Activated CD4-positive, CD25-positive, alpha-beta regulatory T cell (primary cell): Measurements from ENCODE around the gene DUOX1.
A peak's percentile ranks its signal among the peaks of the same experiment; 100 is the strongest.
"Not testable (repeated sequence)": the region's sequence is repeated elsewhere in the genome, so short reads cannot be mapped to it uniquely, and the experiment has no call there.

ENCODE experiments used
- DNase-seq, 4 experiments: peaks; one replicate each; lab custom pipeline; 2025; lab: John Stamatoyannopoulos, UW

Gene DUOX1

DNA sequence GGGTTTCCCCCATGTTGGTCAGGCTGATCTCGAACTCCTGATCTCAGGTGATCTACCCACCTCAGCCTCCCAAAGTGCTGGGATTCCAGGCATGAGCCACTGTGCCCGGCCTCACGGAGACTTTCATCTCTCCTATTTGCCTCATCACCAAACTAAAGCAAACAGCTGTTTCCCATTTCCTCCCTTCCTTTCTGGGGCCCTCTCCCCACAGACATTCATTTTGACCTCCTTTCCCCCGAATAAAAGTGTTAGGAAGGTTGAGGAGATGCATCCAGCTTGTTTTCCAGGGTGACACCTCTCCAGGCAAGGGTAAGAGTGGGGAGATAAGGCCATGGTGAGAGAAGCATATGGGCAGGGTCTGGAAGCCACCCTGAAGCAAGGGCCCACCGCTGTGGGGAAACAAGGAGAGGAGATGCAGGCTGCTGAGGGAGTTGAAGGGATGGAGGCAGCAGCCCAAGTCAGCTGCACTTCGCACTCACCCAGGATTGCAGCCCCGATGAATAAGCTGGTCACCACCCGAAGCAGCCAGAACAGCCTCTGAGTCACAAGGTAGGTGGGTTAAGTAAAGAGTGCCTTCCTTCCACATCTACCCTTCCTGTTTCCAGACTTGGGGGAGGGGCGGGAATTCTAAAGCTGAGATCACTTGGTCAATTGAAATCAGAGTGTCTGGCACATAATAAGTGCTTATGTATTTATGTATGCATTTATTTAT, 7.9 kb upstream of the DUOX1 start:
- DNase-seq = no peak

GRCh38 chr15:45122719-45123118, 7.1 kb upstream of the DUOX1 start:
- no peak for DNase-seq

DNA sequence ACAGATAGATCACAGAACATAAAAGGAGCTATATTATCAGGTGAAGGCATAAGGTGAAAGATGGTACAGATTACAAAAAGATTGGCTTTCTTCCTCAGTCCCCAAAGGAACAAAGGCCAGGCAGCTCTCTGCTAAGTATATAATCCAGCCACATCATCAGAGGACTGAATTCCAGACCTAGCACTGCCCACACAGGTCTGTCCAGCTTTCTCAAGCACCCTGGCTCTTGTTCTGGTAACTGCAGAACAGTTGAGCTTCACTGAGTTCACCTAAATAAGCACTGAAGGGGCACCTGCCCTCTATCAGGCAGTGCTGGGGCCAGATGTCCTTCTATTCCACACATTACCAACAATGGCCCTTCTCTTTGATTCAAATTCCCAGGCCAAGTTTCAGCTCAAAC, 6.4 kb upstream of the DUOX1 start:
- no peak for DNase-seq

DNA sequence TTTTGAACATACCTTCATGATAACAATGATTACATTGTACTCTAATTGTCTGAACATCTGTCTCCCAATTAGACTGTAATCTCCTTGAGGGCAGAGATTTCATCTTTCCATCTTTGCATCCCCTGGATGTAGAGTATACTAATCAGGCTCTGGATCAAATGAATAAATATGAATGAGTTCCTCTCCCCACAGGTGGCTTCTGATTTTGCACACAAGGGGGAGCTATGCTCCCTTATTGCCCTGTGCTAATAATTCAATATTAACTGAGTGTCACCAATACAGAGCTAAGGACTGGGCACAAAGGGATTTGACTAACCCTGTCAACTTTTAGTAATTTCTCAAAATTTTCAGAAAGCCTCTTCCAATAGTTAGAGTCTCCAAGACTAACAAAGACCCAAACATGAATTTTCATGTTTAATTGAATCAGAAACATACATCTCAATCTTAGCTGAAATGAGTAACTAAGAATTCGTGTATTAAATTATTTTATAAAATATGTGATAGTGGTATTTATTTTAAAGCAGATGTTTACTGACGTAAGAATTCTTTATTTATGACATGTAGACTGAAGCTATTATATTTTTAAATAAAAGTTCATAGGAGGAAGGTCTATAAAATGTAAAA, 3.1 kb upstream of the DUOX1 start:
- DNase-seq = peak in 2 of 4 experiments; percentile 11 to 24

DNA sequence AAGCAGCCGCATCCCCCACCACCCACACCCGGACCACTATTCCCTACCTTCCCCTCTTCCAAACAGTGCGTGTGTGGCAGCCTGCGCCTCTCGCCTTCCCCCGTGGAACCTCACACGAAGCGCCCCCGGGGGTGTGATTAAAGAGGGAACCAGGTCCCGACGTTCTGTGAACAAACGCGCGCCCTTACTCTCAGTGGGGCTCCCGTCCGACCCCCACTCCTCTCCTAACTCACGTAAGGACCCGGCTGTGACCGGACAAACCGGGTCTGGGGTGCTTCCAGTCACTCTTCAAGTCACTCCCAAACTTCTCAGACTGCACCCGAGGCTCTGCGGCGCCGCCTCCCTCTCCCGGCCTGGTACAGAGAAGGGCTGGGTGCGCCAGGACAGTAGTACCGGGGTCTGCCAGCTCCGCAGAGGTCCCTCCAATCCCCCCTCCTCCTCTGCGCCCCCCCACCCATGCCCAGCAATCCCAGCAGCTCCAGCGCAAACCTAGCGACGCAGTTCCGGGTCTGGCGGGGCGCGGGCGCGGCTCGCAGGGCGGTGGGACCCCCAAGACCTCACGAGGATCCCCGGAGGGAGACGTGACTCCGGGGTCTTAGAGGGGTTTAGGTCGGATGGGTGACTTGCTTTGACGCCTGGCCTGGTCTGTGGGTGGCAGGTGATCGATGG, 689 bp upstream of the DUOX1 start:
- no peak for DNase-seq

GRCh38 chr15:45130291-45131000, 652 bp downstream of the DUOX1 start:
- DNase-seq = no peak

DNA sequence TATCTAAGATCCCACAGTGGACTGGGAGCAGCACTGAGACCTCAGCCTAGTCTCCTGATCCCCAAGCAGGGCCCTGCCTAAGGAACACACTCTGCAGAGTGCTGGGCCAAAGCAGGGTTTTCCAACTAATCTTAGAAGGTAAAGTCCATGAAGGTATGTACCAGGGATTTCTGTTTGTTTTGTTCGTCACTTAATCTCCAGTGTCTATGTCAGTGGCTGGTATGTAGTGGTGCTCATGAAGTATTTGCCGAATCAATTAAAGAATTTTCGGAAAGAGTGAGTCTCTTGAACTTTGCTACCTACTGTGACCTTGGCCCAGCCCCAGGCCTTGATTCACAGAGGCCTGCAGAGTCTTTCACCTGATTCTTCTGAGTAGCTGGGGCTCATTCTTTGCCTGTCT, 1.7 kb downstream of the DUOX1 start:
- DNase-seq = no peak

GRCh38 chr15:45132844-45133560, 3.2 kb downstream of the DUOX1 start:
- DNase-seq = no peak

DNA sequence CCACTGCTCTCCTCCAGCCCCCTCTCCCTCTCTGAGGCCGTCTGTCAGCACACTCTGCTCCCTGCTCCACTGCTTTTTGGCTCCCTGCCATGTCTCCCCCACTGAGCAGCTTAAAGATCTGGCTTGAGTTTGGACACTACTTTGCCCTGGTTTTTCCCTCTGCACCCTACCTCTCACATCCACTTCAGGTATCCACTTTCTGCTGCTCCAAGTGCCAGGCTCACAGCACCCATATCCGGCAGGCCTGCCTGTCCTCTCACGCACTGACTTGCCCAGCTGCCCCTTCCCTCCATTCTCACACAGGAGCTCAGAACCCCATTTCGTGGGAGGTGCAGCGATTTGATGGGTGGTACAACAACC, 3.7 kb downstream of the DUOX1 start:
- DNase-seq = no peak

DNA sequence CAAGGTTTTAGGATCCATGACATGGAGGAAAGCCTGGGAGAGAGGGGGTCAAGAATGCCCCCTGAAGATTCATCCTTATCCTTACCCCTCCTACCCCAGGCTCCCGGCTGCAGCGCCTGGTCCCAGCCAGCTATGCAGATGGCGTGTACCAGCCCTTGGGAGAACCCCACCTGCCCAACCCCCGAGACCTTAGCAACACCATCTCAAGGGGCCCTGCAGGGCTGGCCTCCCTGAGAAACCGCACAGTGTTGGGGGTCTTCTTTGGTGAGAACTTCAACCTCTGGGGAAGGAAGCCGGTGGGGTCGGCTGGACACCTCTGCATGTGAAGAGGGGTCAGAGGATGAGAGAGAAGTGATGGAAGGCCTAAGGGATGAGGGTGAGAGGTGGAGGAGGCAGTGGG, 4.3 kb downstream of the DUOX1 start:
- no peak for DNase-seq

GRCh38 chr15:45134682-45135604, 5.1 kb downstream of the DUOX1 start:
- no peak for DNase-seq

DNA sequence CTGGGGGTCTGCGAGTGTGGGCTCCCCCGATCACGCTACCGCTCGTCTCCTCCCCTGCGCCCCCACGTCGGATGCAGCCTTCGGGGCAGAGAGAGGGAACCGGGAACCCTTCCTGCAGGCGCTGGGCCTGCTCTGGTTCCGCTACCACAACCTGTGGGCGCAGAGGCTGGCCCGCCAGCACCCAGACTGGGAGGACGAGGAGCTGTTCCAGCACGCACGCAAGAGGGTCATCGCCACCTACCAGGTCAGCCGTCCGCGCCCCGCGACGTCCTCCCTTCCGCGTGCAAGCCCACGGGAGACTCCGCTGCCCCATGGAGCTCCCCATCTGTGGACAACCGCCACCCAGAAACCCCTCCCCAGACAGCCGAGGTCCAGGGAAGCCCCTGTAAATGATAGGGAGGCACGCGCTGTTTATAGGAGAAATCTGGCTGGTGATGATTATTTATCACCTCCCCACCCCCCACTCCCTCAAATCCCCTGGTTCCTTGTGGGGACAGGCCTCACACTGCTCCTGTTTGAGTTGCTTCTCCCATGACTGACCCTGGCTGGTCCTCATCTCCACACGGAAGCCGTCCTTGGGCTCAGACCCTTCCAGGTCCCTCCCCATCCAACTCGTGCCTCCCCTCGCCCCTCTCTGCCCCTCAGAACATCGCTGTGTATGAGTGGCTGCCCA, 6.0 kb downstream of the DUOX1 start:
- not testable (repeated sequence) for DNase-seq

GRCh38 chr15:45136378-45136764, 6.6 kb downstream of the DUOX1 start:
- DNase-seq = no peak

DNA sequence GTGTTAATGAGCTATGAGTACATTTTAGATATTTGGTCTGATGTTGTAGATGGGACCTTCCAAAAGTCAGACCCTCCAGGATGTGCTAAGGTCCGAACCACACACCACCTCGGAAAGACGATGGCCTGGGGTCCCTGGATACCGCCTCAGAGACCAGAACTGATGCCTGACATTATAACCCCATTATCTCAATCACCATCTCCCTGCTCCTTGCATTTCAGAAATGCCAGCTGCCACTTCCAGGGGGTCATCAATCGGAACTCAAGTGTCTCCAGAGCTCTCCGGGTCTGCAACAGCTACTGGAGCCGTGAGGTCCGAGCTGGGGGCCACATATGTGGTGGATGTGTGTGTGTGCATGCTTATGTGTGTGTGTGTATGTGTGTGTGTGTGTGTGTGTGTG, 7.9 kb downstream of the DUOX1 start:
- DNase-seq = no peak

- no peak for DNase-seq
Observed at GRCh38 chr15:45138814-45139765, 9.3 kb downstream of the DUOX1 start.

DNA sequence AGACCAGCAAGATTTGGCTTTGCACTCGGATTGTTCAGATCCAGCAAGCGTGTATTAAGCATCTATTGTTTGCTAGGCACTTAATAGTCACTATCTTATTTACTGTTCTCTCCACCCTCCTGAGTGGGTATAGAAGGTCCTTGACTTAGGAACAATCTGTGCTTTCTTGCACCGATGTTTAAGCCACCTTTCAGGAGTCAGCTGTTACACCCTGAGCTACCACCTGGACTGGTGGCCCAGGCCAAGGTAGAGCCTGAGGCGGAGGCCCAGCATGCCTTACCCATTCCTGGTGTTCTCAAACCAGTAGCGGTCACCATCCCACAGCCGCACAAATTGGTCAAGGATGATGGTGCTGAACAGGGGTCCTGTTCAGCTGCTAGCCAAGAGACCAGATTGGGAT, 10.0 kb downstream of the DUOX1 start:
- DNase-seq = no peak

GRCh38 chr15:45140557-45141250, 10.9 kb downstream of the DUOX1 start:
- DNase-seq = no peak

GRCh38 chr15:45141386-45141785, 11.6 kb downstream of the DUOX1 start:
- DNase-seq = no peak

GRCh38 chr15:45143056-45143455, 13.3 kb downstream of the DUOX1 start:
- no peak for DNase-seq
